Posterior cingulate gyrus (tissue), 11 donors: ENCODE measurements around the gene CPSF6.
"Not testable (repeated sequence)": the region's sequence is repeated elsewhere in the genome, so short reads cannot be mapped to it uniquely, and the experiment has no call there.

Experiments used
- DNase-seq, 10 donors: peaks; one replicate each; pipeline versions ENCODE4 v3.0.0 to v3.0.0-alpha.2; 2020 to 2021; ENCODE audit warnings: mixed read lengths in 3 of 10
- intact Hi-C: fragments of 100-400 bp; cut with DNase I; formaldehyde crosslinking; loops from one replicate; pipeline ENCODE4 v1.15.1; 2023

CPSF6 gene

GRCh38 chr12:69313209-69313608 is 73.8 kb downstream of the CPSF6 start:
- DNase-seq: no peak
- intact Hi-C loops: no loop called here

- intact Hi-C loops, DNase-seq: not testable (repeated sequence)
Measured at GRCh38 chr12:69316784-69317183, 77.4 kb downstream of the CPSF6 start.

GRCh38 chr12:69317233-69317632 is 77.9 kb downstream of the CPSF6 start:
- DNase-seq, intact Hi-C loops: not testable (repeated sequence)

- DNase-seq: no peak
Measured at GRCh38 chr12:69318225-69318624, 78.9 kb downstream of the CPSF6 start.

GRCh38 chr12:69321351-69321750 is 82.0 kb downstream of the CPSF6 start:
- no peak for DNase-seq
- intact Hi-C loops: no loop called here

More at GRCh38 chr12:69318225-69318624, 78.9 kb downstream of the CPSF6 start:
- intact Hi-C loops: no loop called here
